Hematopoietic multipotent progenitor cell treated with erythropoietin and hydrocortisone succinate and interleukin-3 and kit ligand, for 6 days (in vitro differentiated cells): ENCODE results near the gene KRTAP10-10.

ENCODE experiments used
- DNase-seq: peaks from one replicate; pipeline ENCODE4 v3.0.0-alpha.2; 2015

KRTAP10-10 gene

GRCh38 chr21:44686000-44686781 lies 49.0 kb downstream of the KRTAP10-10 start:
- DNase-seq: no peak

GRCh38 chr21:44686843-44687561 lies 49.8 kb downstream of the KRTAP10-10 start:
- DNase-seq: no peak

GRCh38 chr21:44687671-44688070 lies 50.5 kb downstream of the KRTAP10-10 start:
- no peak for DNase-seq
